IMR-90 (cell line): Measurements from ENCODE around the gene TBC1D22A. TPM values are rescaled to one million over a fixed set of nuclear protein-coding genes. Genes with fewer than 3 reads are reported as not detected.

ENCODE experiments used
- ATAC-seq: fragments of 200-7000 bp; cut with Tn5 transposase; 2 replicates; pipeline ENCODE4 v1.9.1; 2020; ENCODE audit warnings: low read depth, mild to moderate bottlenecking, moderate library complexity
- BruUV-seq: library from RNA; stranded (reverse); fragments of 400-500 nt; replicated peaks from 2 replicates; lab custom pipeline; 2021; lab: Mats Ljungman, UMichigan
- CTCF ChIA-PET: fragments of 300-600 bp; formaldehyde crosslinking; extraction: SDS; loops from one replicate; lab custom pipeline; 2021; ENCODE audit warnings: antibody characterized with exemption; lab: Yijun Ruan, JAX
- POLR2A ChIA-PET: fragments of 300-600 bp; sonication (Branson Sonifier 250); formaldehyde crosslinking; loops from one replicate; lab custom pipeline; 2022; ENCODE audit warnings: antibody characterized with exemption; ENCODE audit not compliant: unreplicated experiment; lab: Charles Lee
- DNase-seq: peaks from one replicate; pipeline ENCODE4 v3.0.0; 2013
- H2AFZ ChIP-seq: replicated peaks from 2 replicates; pipeline ENCODE3; 2013; ENCODE audit warnings: low read length, mild to moderate bottlenecking; ENCODE audit not compliant: poor library complexity
- H2AK5ac ChIP-seq: 2 replicates; pipeline ENCODE4 v1.6.1; 2013; ENCODE audit warnings: low read depth, low read length, inconsistent platforms
- H2AK9ac ChIP-seq: replicated peaks from 2 replicates; pipeline ENCODE3; 2013; ENCODE audit warnings: mild to moderate bottlenecking, low read depth, low read length, moderate library complexity; ENCODE audit not compliant: poor library complexity
- H2BK120ac ChIP-seq: 2 replicates; pipeline ENCODE4 v1.6.1; 2013; ENCODE audit warnings: low read depth, low read length, inconsistent platforms
- H2BK15ac ChIP-seq: 3 replicates; pipeline ENCODE4 v1.6.1; 2013; ENCODE audit warnings: low read depth, low read length, inconsistent platforms
- H2BK20ac ChIP-seq: 2 replicates; pipeline ENCODE4 v1.6.1; 2013; ENCODE audit warnings: low read depth, mild to moderate bottlenecking, inconsistent platforms, low read length, moderate library complexity
- H2BK5ac ChIP-seq: 2 replicates; pipeline ENCODE4 v1.6.1; 2013; ENCODE audit warnings: mild to moderate bottlenecking, low read depth, low read length, inconsistent platforms; ENCODE audit not compliant: poor library complexity, severe bottlenecking
- H3K14ac ChIP-seq: replicated peaks from 2 replicates; pipeline ENCODE4 v1.6.1; 2013; ENCODE audit warnings: low read depth, low read length, inconsistent platforms
- H3K18ac ChIP-seq: 2 replicates; pipeline ENCODE4 v1.6.1; 2013; ENCODE audit warnings: low read depth, low read length, control low read depth
- H3K23ac ChIP-seq: 2 replicates; pipeline ENCODE4 v1.6.1; 2013; ENCODE audit warnings: low read depth, low read length, inconsistent platforms
- H3K27ac ChIP-seq: 2 replicates; pipeline ENCODE4 v1.5.1; 2013; ENCODE audit warnings: mild to moderate bottlenecking, control low read depth, low read length; ENCODE audit not compliant: insufficient read depth
- H3K27me3 ChIP-seq: 2 replicates; pipeline ENCODE4 v1.6.1; 2013; ENCODE audit warnings: low read length; ENCODE audit not compliant: control insufficient read depth, insufficient read depth
- H3K36me3 ChIP-seq: 2 replicates; pipeline ENCODE4 v1.6.1; 2013; ENCODE audit warnings: low read length, mixed read lengths; ENCODE audit not compliant: control insufficient read depth, insufficient read depth
- H3K4ac ChIP-seq: 2 replicates; pipeline ENCODE4 v1.6.1; 2013; ENCODE audit warnings: low read depth, low read length, inconsistent platforms
- H3K4me1 ChIP-seq: 2 replicates; pipeline ENCODE4 v1.6.1; 2013; ENCODE audit warnings: low read length, mixed read lengths; ENCODE audit not compliant: control insufficient read depth, insufficient read depth
- H3K4me2 ChIP-seq: 2 replicates; pipeline ENCODE4 v1.6.1; 2013; ENCODE audit warnings: low read depth, mild to moderate bottlenecking, control low read depth, low read length, moderate library complexity
- H3K4me3 ChIP-seq: 2 replicates; pipeline ENCODE4 v1.5.1; 2013; ENCODE audit warnings: low read depth, mild to moderate bottlenecking, control low read depth, low read length, moderate library complexity; ENCODE audit not compliant: insufficient read depth
- H3K56ac ChIP-seq: 2 replicates; pipeline ENCODE4 v1.6.1; 2013; ENCODE audit warnings: low read length, inconsistent platforms; ENCODE audit not compliant: insufficient read depth; ENCODE audit errors: extremely low read depth
- H3K79me1 ChIP-seq, 2 experiments: 2 replicates each; pipeline ENCODE4 v1.6.1; 2013; ENCODE audit warnings: low read length in 2 of 2, inconsistent platforms in 1 of 2, low read depth in 1 of 2
- H3K9ac ChIP-seq: 2 replicates; pipeline ENCODE4 v1.6.1; 2013; ENCODE audit warnings: low read depth, low read length, control low read depth
- H3K9me1 ChIP-seq: 2 replicates; pipeline ENCODE4 v1.6.1; 2013; ENCODE audit warnings: low read length, inconsistent platforms; ENCODE audit not compliant: insufficient read depth
- H3K9me3 ChIP-seq: 2 replicates; pipeline ENCODE4 v1.6.1; 2013; ENCODE audit warnings: low read length; ENCODE audit not compliant: control insufficient read depth, insufficient read depth
- H4K20me1 ChIP-seq: 2 replicates; pipeline ENCODE4 v1.6.1; 2013; ENCODE audit warnings: low read length, inconsistent platforms; ENCODE audit not compliant: insufficient read depth
- H4K5ac ChIP-seq: 2 replicates; pipeline ENCODE4 v1.6.1; 2013; ENCODE audit warnings: mild to moderate bottlenecking, low read depth, low read length, control low read depth
- H4K8ac ChIP-seq, 2 experiments: 2 replicates each; pipeline ENCODE4 v1.6.1; 2013; ENCODE audit warnings: low read depth in 2 of 2, low read length in 2 of 2, control low read depth in 1 of 2, inconsistent platforms in 1 of 2
- H4K91ac ChIP-seq: 2 replicates; pipeline ENCODE4 v1.6.1; 2013; ENCODE audit warnings: low read depth, low read length, inconsistent platforms; ENCODE audit not compliant: insufficient read depth
- BHLHE40 ChIP-seq: fragments of 150-350 bp; IDR thresholded peaks from 2 replicates; pipeline ENCODE4 v1.6.1; 2016; ENCODE audit warnings: mild to moderate bottlenecking, low read depth, low read length
- CHD1 ChIP-seq: IDR thresholded peaks from 2 replicates; pipeline ENCODE4 v1.6.1; 2012; ENCODE audit warnings: low read depth, low read length, improper control_type of control experiment
- ELK1 ChIP-seq: fragments of 150-350 bp; IDR thresholded peaks from 2 replicates; pipeline ENCODE4 v1.6.1; 2016; ENCODE audit warnings: low read depth, mild to moderate bottlenecking, low read length, moderate library complexity, borderline replicate concordance
- FOS ChIP-seq: fragments of 150-350 bp; IDR thresholded peaks from 2 replicates; pipeline ENCODE4 v1.6.1; 2016; ENCODE audit warnings: low read depth, low read length
- MAFK ChIP-seq: IDR thresholded peaks from 2 replicates; pipeline ENCODE4 v1.6.1; 2012; ENCODE audit warnings: low read depth, low read length, improper control_type of control experiment
- MAZ ChIP-seq: IDR thresholded peaks from 2 replicates; pipeline ENCODE4 v1.6.1; 2012; ENCODE audit warnings: low read depth, mild to moderate bottlenecking, low read length, improper control_type of control experiment, moderate library complexity, borderline replicate concordance
- MXI1 ChIP-seq: IDR thresholded peaks from 2 replicates; pipeline ENCODE4 v1.6.1; 2012; ENCODE audit warnings: low read depth, mild to moderate bottlenecking, low read length, moderate library complexity, borderline replicate concordance
- NFE2L2 ChIP-seq: fragments of 150-350 bp; IDR thresholded peaks from 2 replicates; pipeline ENCODE4 v1.6.1; 2016; ENCODE audit warnings: low read depth, mild to moderate bottlenecking, low read length
- POLR2A ChIP-seq: IDR thresholded peaks from 2 replicates; pipeline ENCODE4 v1.6.1; 2012; ENCODE audit warnings: mild to moderate bottlenecking, low read depth, low read length
- RAD21 ChIP-seq: IDR thresholded peaks from 2 replicates; pipeline ENCODE4 v1.6.1; 2012; ENCODE audit warnings: low read length, improper control_type of control experiment
- RCOR1 ChIP-seq: IDR thresholded peaks from 2 replicates; pipeline ENCODE4 v1.6.1; 2012; ENCODE audit warnings: mild to moderate bottlenecking, low read length, improper control_type of control experiment; ENCODE audit not compliant: insufficient replicate concordance
- RFX5 ChIP-seq: IDR thresholded peaks from 2 replicates; pipeline ENCODE4 v1.8.0; 2012; ENCODE audit warnings: low read depth, mild to moderate bottlenecking, low read length, moderate library complexity
- SMC3 ChIP-seq: fragments of 150-350 bp; IDR thresholded peaks from 2 replicates; pipeline ENCODE4 v1.6.1; 2016; ENCODE audit warnings: low read depth, mild to moderate bottlenecking, antibody characterized with exemption, low read length, moderate library complexity
- USF2 ChIP-seq: fragments of 150-350 bp; IDR thresholded peaks from 2 replicates; pipeline ENCODE4 v1.6.1; 2017; ENCODE audit warnings: mild to moderate bottlenecking, antibody characterized with exemption, low read length, low read depth
- WGBS, 2 experiments: methylation state at CpG; one replicate each; pipeline versions ENCODE4 v1.1.5 to v1.1.7; 2013; ENCODE audit warnings: missing lambda C conversion rate in 2 of 2; ENCODE audit not compliant: insufficient read length in 1 of 2; ENCODE audit errors: extremely low coverage in 2 of 2; 5-methylcytosine and 5-hydroxymethylcytosine counted together
- dilution Hi-C: fragments of 300-500 bp; cut with HindIII; formaldehyde crosslinking; loops from one replicate; pipeline ENCODE4 v1.14.3; 2018; ENCODE audit warnings: low sequenced_read_pairs; ENCODE audit not compliant: unreplicated experiment
- in situ Hi-C: fragments of 300-500 bp; cut with MboI; formaldehyde crosslinking; loops from 3 replicates; pipeline ENCODE4 v1.14.3; 2019; ENCODE audit warnings: low sequenced_read_pairs, inconsistent platforms, mixed read lengths
- intact Hi-C: fragments of 100-400 bp; cut with micrococcal nuclease; formaldehyde crosslinking; loops from 2 replicates; pipeline ENCODE4 v1.10.0; 2022
- polyA plus RNA-seq, 3 experiments: library from polyadenylated mRNA; depleted of rRNA; stranded (reverse); fragments of >200 nt; gene quantifications; 2 replicates each; pipeline ENCODE4 v1.2.3, GENCODE V29; 2012; ENCODE audit warnings: low replicate concordance in 1 of 3
- total RNA-seq: library from RNA; depleted of rRNA; stranded (reverse); fragments of >200 nt; gene quantifications from 2 replicates; pipeline ENCODE4 v1.2.3, GENCODE V29; 2012
- TF ChIP-seq, protein P1 (sequence below): conservative IDR thresholded peaks from 2 replicates; pipeline ENCODE4 v1.5.1; 2012; ENCODE audit warnings: mild to moderate bottlenecking, low read depth, low read length, improper control_type of control experiment

Gene TBC1D22A
- total and polyA plus RNA-seq, 2 of the 4 experiments (the other 2 are of a cell fraction) = 9.0 to 16.7 TPM

GRCh38 chr22:46795140-46795539 is 32.7 kb downstream of the TBC1D22A start:
- Histone ChIP-seq H2AK5ac (no peak overlapping the region), H3K9ac (no peak overlapping the region), H3K14ac (no peak overlapping the region), H3K9me3 (no peaks in the 10 kb centered on the region), H4K91ac (no peak overlapping the region), H3K36me3 (peaks cover 36% of the 10 kb centered on the region), H3K56ac (no peak overlapping the region), H2AK9ac (no peak overlapping the region), H3K4me3 (no peak overlapping the region), H2BK20ac (no peak overlapping the region), H2BK120ac (no peak overlapping the region), H3K79me1 (peaks cover 10 to 51% of the 10 kb centered on the region in 2 experiments), H3K4ac (no peak overlapping the region), H3K9me1 (peaks cover 6% of the 10 kb centered on the region), H4K5ac (no peak overlapping the region), H4K8ac (no peak overlapping the region), H2BK15ac (no peak overlapping the region), H3K23ac (no peak overlapping the region), H4K20me1 (peaks cover 14% of the 10 kb centered on the region), H3K4me2 (no peak overlapping the region), H3K18ac (no peak overlapping the region), H3K27ac (no peak overlapping the region), H3K4me1 (peaks cover 12% of the 10 kb centered on the region), H3K27me3 (no peaks in the 10 kb centered on the region), H2BK5ac (no peak overlapping the region), H2AFZ (no peak overlapping the region)
- intact Hi-C loops = loop anchor here (10.0 kb wide), 1 partner anchor 170 kb away; no protein-coding TSS in a partner anchor
- CTCF ChIA-PET = no interaction called here
- no peak for ATAC-seq
- POLR2A ChIA-PET = no interaction called here
- BruUV-seq = no TSS peak
- dilution Hi-C loops = no loop called here
- 90% methylated on average over 5 of the region's 9 CpGs; no CpG with 5 or more reads in 1 of the 2 experiments for WGBS, 2 experiments
- in situ Hi-C loops = loop anchor here (5.0 kb wide), 1 partner anchor 1697 kb away; no protein-coding TSS in a partner anchor
- DNase-seq = no peak
- TF ChIP-seq MXI1 = no peak
- no peak for TF ChIP-seq FOS
- no peak for TF ChIP-seq USF2
- TF ChIP-seq SMC3 = no peak
- TF ChIP-seq CHD1 = no peak
- TF ChIP-seq BHLHE40 = no peak
- no peak for TF ChIP-seq MAFK
- no peak for TF ChIP-seq RAD21
- TF ChIP-seq, protein P1, sequence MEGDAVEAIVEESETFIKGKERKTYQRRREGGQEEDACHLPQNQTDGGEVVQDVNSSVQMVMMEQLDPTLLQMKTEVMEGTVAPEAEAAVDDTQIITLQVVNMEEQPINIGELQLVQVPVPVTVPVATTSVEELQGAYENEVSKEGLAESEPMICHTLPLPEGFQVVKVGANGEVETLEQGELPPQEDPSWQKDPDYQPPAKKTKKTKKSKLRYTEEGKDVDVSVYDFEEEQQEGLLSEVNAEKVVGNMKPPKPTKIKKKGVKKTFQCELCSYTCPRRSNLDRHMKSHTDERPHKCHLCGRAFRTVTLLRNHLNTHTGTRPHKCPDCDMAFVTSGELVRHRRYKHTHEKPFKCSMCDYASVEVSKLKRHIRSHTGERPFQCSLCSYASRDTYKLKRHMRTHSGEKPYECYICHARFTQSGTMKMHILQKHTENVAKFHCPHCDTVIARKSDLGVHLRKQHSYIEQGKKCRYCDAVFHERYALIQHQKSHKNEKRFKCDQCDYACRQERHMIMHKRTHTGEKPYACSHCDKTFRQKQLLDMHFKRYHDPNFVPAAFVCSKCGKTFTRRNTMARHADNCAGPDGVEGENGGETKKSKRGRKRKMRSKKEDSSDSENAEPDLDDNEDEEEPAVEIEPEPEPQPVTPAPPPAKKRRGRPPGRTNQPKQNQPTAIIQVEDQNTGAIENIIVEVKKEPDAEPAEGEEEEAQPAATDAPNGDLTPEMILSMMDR = no peak
- no peak for TF ChIP-seq RFX5
- TF ChIP-seq RCOR1 = no peak
- no peak for TF ChIP-seq NFE2L2
- no peak for TF ChIP-seq MAZ
- no peak for TF ChIP-seq POLR2A
- no peak for TF ChIP-seq ELK1
